Adrenal gland (tissue), 5 donors: ENCODE measurements around the gene MLH3.

Experiments used
- CTCF ChIP-seq, 6 experiments: fragments of 450-650 bp in 4 of 6; fragments of 200-600 bp in 2 of 6; sonication (generic) in 1 of 6; IDR thresholded peaks; 1 replicate in 5 of 6; 2 replicates in 1 of 6; pipeline versions ENCODE4 v1.5.1 to v1.8.0; 2016 to 2021; ENCODE audit warnings: antibody characterized with exemption in 6 of 6, mild to moderate bottlenecking in 2 of 6, moderate library complexity in 1 of 6
- POLR2A ChIP-seq, 2 donors: fragments of 450-650 bp; IDR thresholded peaks; one replicate each; pipeline ENCODE4 v1.6.1; 2017; ENCODE audit warnings: antibody characterized with exemption in 2 of 2, mild to moderate bottlenecking in 2 of 2, moderate library complexity in 1 of 2
- donor health status: DM: no; HTN: no; CAD: no.

- TF ChIP-seq CTCF (IDR thresholded peaks at IDR 0.05): no peak
- TF ChIP-seq POLR2A (IDR thresholded peaks at IDR 0.05): no peak
Observed at GRCh38 chr14:75023108-75023507, 28.2 kb downstream of the MLH3 start.
